ENCODE results near the gene EPRS1.
A peak's percentile ranks its signal among the peaks of the same experiment; 100 is the strongest.
"Not testable (repeated sequence)": the region's sequence is repeated elsewhere in the genome, so short reads cannot be mapped to it uniquely, and the experiment has no call there.

EPRS1 gene

DNA sequence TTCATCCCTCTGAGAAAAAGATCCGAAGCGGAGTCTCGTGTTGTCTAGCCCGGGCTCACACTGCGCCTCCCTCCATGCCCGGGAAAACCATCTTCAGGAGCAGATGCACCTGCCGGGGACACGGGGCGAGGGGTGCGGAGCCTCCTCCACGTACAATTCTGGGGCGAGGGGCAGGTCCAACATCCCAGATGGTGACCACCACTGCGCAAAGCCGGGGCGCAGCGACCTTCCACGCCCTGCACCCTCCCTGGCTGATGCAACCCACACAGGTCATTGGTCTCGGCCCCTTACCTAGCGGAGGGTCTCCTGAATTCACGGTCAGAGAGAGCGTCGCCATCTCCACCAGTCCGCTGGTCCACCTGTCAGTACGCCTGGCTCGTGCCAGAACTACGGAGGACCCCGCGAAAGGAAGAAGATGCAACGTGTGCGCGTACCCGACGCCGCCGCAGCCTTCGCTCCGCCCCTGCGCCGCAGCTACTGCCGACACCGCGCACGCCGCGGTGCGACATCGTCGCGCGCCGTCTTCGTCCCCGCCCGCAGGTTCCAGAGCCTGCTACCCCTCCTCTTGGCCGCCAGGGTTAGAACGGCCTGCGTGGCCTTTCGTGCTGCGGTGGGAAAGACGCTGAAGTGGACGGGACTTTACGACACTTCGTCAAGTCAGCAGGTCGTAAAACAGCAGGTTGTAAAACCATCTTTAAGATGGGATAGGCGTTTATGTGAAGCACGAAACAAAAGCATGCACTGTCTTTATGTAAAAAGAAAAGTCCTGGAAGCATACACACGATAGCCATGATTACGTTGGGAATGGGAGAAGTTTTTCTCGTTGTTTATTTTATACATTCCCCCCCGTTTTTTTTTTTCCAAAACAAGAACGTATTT is at the start of gene EPRS1:
Gene EPRS1, minus strand, starts transcription at position 454 of the 879 bp plus-strand sequence. Its CDS starts 117 bp downstream, at position 337.
- DNase-seq (ENCODE audit: low read depth): peak; percentile 99

DNA sequence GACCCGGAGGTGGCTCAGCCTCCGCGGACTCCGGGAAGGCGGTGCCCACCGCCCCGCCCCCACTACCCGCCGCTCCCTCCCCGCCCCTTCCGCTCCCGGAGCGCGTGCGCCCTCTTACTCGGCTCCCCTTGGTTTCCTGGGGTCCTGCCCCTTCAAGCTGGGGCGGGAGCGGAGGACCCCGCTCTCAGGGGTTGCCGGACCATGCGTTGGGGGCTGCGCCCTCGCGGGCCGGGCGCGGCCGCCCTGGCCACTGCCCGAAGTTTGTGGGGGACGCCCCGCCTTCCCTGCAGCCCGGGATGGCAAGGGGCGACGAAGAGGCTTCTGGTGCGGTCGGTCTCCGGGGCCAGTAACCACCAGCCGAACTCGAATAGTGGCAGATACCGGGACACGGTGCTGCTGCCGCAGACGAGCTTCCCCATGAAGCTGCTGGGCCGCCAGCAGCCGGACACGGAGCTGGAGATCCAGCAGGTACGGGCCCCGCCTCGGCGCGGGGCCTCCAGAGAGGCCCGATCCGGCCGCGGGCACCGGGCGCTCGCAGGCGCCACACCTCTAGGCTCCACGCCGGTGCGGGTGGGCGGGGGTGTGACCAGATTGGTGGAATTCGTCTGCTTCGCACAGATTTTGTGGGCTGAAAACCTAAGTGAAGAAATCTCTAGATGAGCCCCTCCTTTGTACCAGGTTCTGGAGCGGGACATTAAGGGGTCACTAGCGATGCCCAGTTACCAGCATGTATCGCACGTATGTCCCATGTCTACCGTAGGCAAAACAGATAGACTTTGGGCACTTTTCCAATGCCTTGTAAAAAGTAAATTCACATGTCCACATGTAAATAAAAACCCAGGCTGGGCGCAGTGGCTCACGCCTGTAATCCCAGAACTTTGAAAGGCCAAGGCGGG is 48.0 kb upstream of the EPRS1 start, which contains the start of gene IARS2:
Gene IARS2, plus strand, starts transcription at position 117 of the 896 bp plus-strand sequence. Its CDS starts 85 bp downstream, at position 202.
- peak; percentile 89 for DNase-seq (ENCODE audit: low read depth)

DNA sequence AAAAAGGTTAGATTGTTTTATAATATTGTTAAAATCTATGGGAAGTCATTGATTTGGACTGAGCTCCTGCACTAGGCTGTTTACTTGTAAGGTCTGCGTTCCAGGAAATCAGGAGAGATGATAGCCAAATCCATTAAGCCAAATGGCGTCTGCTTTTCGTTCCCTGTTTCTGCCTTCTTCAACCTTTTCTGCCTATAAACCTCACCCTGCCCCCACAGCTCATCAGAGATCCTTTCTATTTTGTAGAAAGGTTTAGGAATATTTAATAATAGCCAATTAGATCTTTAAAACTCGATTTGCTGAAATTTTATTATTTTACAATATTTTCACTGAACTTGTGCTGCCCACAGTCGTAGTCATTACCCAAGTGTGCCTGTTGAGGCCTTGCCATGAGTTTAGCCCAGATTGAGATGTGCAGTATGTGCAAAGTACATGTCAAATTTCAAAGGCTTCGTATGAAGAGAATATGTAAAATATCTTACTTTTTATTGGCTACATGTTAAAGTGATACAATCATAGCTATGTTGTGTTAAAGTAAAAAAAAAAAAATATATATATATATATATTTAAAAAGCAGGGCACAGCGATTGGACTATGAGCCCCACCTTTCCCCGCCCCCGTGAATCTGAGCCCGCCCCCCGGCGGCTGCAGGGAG is 47.2 kb upstream of the EPRS1 start:
- DNase-seq (ENCODE audit: low read depth): no peak

DNA sequence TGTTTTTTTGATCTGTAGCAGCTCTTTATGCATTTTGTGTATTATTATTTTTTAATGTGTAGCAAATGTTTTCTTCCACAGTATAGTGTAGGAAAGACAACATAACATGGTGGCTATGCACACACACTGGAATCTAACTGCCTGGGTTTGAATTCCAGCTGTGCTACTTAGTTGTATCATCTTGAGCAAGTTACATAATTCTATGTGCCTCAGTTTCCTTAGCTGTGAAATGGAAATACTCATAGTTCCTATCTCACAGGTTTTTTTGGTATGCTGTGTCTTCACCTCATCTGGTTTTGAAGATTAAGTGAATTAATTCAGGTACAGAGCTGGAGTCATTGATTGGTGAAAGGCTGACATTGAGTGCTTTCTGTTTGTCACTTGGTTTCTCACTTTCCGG is 46.4 kb upstream of the EPRS1 start:
- no peak for DNase-seq (ENCODE audit: low read depth)

DNA sequence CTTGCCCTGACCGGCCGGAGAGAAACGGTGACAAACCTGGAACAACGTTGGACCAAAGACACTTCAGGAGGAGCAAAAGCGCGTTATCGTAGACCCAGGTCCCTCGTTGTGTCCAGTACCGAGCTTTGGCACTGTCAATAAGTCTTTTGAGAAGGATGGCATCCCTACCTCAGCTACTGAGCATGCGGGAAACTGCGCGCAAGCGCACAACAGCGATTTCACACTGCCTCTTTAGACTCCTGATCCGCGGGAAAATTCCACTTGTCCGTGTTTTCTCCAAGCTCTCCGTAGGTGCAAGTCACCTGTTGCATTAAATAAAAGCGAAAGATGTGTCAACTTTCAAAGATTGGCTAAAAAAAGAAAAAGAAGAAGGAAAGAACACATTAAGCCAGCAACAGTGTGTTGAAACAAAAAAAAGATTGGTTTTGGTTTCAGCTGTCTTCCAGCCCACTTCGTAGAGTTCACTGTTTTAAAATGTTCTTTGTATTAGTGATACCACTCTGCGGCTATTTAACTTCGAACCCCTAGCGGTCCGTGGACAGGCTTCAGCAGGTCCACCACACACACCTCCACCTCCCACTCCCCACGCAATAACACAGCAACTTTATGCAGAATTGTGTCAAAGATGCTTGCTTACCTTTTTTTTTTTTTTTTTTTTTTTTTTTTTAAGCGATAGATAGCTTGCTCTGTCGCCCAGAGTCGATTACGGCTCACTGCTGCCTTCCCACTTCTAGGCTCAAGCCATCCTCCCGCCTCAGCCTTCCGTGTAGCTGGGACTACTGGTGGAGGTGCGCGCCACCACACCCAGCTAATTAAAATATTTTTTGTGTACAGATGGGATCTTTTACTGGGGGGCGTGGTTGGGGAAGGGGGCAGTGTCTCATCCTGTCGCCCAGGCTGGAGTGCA is 43.6 kb upstream of the EPRS1 start, which contains the start of gene BPNT1:
Gene BPNT1, minus strand, starts transcription at position 139 of the 907 bp plus-strand sequence. CDS start 9,942 bp downstream, outside the sequence.
- peak; percentile 93 for DNase-seq (ENCODE audit: low read depth)

DNA sequence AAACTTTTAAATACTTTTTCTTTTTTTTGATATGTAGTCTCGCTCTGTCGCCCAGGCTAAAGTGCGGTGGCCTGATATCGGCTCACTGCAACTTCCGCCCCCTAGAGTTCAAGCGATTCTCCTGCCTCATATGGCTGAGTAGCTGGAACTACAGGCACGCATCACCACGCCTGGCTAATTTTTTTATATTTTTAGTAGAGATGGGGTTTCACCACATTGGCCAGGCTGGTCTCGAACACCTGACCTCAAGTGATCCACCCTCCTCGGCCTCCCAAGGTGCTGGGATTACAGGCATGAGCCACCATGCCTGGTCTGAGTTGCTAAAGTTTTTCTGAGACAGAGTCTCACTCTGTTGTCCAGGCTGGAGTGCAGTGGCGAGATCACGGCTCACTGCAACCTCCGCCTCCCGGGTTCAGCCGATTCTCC is 40.0 kb upstream of the EPRS1 start:
- DNase-seq (ENCODE audit: low read depth): not testable (repeated sequence)

DNA sequence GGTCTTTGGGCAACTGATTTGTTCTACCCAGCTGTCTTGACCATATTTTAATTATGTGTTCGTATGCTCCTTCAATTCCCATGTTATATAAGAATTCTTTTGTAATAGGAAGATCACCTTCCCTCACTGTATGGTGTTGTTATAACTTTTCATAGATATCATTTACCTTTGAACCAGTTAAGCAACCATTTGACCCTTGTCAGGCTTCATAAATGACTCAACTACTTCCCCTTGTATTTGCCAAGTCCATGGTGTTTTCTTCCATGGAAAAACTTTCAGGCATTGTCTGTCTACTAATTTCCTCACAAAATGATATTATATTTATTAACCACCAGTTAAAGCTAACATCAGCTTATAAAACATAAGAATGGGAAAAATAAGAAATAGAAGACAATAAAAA is 38.2 kb upstream of the EPRS1 start:
- peak; percentile 23 for DNase-seq (ENCODE audit: low read depth)

DNA sequence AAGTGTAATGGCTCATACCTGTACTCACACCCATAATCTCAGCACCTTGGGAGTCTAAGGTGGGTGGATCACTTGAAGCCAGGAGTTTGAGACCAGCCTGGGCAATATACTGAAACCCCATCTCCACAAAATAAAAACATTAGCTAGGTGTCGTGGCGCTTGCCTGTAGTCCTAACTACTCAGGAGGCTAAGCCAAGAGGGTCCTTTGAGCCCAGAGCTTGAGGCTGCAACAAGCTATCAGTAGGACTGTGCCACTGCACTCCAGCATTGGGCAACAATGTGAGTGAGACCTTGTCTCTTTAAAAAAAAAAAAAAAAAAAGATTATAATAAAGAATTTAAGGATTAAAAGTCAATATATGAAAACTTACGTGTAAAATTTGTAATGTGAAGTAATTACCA is 31.6 kb upstream of the EPRS1 start:
- no peak for DNase-seq (ENCODE audit: low read depth)

DNA sequence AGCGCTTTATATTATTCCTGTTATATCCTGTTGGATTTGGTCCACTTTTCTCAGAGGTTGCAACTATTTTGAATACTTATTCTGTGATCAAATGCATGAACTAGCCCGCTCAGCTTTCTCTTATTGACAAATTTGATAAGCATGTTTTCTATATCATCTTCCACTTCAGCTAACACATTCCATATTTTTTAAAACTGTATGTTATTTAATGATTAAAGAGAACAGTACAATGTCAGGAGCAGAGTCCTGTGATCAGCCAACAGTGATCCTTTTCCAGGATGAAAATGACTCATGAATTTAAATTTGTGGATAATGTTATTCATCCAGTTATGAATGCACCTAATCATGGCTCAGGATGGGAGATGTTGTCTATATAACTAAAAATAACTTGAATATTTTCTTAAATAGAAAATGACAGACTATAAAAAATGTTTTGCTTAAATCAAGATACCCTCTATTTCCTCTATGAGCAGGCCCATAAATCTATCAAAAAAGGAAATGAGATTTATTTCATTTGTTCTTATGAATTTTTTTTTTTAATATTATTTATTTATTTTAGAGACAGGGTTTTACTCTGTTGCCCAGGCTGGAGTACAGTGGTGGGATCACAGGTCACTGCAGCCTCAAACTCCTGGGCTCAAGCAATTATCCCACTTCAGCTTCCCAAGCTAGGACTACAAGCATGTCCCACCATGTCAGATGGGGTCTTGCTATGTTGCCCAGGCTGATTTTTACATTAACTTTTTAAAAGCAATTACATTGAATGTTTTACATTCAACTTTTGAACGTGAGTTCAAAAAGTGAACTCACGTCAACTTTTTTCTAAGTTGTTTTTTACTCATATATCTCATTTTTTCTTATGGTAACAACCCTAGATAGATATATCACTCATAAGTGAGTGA is 30.8 kb upstream of the EPRS1 start:
- DNase-seq (ENCODE audit: low read depth): no peak

DNA sequence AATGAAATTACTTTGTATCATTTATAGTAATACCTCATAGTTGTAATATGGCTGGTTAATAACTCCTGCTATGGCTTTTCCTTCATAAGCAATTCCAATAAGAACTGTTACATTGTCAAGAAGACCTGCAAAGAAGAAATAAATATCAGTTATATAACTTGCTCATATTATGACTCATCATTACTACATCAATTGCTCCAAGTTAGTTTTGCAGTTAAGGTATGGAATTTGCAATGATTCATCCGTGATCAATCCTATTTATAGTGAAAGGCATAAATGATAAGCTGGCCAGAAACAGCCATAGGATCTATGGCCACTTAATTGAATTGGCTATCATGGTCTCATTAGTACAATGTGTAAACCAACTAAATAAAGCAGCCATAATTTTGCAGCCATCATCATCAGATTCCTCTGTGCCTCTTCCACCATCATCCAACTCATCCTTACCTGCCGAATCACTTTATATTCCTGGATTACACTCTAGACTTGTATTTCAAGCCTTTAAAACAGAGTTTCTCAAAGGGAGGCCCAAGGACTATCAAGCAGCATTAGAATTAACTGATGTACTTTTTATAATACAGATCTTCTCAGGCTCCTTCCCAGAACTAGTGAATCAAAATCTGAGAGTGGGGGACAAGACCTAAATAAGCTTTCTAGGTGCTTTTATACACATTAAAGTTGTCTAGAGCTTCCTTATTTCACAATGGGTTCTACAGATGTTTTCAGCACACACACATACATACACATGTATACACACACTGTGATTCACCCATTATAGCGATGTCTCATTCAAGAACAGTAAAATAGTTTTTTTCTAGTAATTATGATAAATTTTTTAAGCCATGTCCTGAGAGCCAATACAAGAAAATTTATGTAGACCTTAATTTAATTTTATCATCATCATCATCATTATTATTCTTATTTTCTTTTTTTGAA is 21.2 kb upstream of the EPRS1 start:
- peak; percentile 11 for DNase-seq (ENCODE audit: low read depth)

DNA sequence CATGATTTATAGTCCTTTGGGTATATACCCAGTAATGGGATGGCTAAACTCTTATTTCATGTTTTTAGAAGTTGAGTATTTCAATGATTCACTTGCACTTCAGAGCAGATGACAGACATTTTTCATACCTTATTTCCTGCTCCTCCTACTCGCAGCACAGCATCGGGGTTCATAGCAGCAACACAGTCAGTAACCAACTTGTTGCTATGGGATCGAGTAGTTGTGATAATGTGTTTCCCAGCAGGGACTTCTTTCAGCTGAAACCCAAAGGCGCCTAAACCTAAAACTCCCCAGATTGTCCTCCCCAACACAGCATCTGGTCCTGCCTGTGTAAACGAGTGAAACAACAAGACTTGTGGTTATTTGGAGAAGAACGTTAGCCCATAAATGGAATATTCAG is 16.3 kb upstream of the EPRS1 start:
- DNase-seq (ENCODE audit: low read depth): no peak

DNA sequence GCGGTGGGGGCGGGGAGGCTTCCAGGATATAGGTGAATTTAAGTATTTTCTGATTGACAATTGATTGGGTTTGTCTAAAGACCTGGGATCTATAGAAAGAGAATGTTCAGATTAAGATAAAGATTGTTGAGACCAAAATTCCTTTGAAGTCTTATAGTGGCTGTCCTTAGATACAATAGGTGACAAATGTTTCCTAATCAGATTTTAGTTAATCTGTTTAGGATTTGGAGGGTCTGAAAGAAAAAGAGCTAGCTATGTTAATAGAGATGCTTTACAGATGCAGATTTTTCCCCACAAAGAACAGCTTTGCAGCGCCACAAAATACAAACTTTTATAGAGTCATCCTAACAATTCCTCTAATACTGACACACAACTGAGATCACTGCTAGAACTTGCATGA is 14.6 kb upstream of the EPRS1 start:
- no peak for DNase-seq (ENCODE audit: low read depth)

DNA sequence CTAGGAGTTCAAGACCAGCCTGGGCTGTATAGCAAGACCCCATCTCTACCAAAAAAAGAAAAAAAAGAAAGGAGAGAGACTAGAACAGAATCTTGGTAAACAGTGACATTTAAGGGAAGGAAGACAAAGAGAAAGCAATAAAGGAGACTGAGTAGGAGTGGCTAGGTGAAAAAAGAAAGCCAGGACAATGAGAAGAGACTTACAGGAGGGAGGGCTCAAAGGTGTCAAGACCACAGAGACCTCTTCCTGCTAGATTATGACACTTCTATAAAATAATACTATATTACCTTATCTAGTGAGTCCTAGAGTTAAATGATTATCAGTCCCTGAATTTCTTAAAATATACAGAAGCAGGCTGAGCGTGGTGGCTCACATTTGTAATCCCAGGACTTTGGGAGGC is 10.1 kb upstream of the EPRS1 start:
- DNase-seq (ENCODE audit: low read depth): no peak

DNA sequence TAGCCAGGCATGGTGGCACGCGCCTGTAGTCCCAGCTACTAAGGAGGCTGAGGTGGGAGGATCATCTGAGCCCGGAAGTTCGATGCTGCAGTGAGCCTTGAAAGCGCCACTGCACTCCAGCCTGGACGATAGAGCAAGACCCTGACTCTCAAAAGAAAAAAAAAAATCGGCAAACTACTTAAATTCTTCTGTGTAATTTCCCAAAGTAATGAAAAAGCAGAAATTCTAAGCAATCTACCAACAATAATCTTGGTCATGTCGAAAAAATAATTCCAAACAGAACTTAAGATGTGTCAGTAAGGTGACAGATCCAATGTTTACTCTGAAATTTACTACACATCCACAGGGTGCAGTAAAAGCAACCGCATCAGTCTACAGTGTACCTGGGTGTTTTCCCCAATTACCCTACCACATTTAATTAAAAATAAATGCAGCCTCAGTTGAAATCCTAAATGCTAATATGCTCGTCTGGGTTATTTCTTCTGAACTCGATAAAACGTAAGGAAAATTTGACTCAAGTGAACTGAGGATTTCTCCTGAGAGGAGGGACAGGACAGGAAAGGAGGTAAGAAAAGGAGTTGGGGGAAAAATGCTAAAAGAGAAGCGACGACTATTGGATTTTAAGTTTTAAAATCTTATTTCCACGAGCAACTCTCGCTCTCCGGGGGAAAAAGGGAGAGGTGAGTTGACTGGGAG is 801 bp downstream of the EPRS1 start:
- DNase-seq (ENCODE audit: low read depth): no peak

DNA sequence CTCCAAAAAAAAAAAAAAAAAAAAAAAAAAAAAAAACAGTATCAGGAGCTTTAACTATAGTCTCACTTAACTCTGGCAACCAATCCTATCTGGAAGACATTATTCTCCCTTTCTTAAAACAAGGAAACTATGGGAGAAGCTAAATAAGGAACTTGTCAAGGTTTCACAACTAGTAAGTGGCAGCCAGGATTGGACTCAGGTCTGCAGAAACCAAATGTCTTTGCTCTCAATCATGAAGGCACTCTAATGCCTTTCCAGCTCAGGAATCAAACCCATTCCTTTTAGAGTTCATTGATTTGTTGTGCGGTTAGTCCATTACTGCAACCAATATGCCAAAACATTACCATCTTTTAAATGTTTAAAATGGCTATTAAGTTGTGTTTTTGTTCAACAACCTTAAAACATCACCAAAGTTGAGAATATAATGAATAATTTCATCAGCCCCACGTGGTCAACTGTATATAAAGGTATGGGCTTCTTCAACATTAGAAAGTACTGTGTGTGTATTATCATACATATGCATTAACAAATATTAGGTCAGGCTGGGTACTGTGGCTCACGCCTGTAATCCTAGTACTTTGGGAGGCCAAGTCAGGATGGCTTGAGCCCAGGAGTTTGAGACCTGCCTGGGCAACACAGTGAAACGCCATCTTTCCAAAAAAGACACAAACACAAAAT is 1.5 kb downstream of the EPRS1 start:
- no peak for DNase-seq (ENCODE audit: low read depth)

DNA sequence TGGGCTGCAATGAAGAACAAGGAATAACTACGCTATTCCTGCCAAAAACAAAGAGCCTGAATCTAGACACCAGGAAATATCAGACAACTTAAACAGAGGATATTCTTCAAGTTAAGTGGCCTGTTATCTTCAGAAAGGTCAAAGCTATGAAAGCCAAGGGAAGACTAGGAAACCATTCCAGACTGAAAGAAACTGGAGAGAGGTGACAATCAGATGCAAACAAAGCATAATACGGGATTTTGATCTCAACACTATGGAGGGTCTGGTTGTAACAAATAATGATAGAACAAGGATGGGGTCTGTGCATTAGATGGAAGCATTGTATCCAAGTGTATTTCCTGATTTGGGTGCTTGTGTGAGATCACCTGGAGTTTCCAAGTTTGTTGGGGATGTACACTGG is 2.7 kb downstream of the EPRS1 start:
- DNase-seq (ENCODE audit: low read depth): no peak

DNA sequence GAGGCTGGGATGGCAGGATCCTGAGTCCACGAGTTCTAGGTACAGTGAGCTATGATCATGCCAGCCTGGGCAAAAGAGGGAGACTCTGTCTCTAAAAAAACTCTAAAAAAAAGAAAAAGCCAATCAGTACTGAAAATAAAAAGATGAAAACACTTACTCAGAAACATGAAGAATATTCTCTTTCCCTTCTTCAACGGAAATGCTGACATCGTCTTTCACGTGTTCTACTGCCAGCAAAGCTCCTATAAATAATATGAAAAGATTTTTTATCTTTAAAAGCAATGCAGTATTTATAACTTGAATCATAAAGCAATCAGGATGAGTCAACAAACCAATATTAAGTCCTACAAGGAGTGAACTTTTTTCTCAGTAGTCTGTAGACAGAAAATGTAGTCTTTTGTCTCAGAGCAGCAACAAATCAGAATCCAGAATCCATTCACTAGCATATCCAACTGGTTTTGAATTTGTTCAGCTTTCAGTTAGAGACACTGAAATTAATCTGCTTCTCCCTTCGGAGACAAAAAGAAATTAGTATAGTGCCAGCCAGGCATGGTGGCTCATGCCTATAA is 6.2 kb downstream of the EPRS1 start:
- DNase-seq (ENCODE audit: low read depth): no peak

Measured in iris pigment epithelial cell (primary cell).